ENCODE measurements around the gene IL7R. TPM values are rescaled to one million over a fixed set of nuclear protein-coding genes. Genes with fewer than 3 reads are reported as not detected.

Gene IL7R
- total and polyA plus RNA-seq, 2 of the 4 experiments (the other 2 are of a cell fraction) = 40.7 to 71.7 TPM

DNA sequence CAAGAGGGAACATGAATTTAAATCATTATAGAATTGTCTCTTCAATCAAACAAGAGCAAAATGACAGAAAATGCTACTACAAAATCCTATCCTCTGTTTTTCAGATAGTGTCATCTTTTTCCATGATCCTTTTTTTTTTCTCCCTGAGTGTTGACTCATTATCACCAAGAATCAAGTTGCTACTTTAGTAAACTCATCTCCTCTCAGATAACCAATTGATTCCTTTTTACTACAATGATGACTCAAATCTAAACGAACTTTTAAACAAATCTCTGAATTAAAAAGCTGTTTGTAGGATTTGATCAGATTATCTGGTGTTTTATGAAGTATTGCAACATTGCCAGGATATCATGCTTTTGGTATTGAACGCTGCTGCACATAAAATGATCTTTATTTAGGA, 23.9 kb upstream of the IL7R start:
- DNase-seq (no peak), ATAC-seq (ENCODE audit: low read depth) (no peak)
- Histone ChIP-seq H4K91ac (ENCODE audit: insufficient read depth, low read depth, low read length) (no peak overlapping the region), H2BK120ac (ENCODE audit: low read depth, low read length) (no peak overlapping the region), H3K27ac (ENCODE audit: insufficient read depth, low read length) (no peak overlapping the region), H4K5ac (ENCODE audit: low read depth, low read length) (no peak overlapping the region), H2BK15ac (ENCODE audit: low read depth, low read length) (no peak overlapping the region), H2BK20ac (ENCODE audit: low read depth, low read length) (no peak overlapping the region), H3K4me2 (ENCODE audit: low read depth, low read length) (no peak overlapping the region; the same call in 1 of the 2 replicates), H2AK9ac (replicated peaks; ENCODE audit: low read depth, low read length, poor library complexity) (no peak overlapping the region), H3K36me3 (ENCODE audit: control insufficient read depth, insufficient read depth, low read length) (no peaks in the 10 kb centered on the region), H3K4me3 (ENCODE audit: insufficient read depth, low read depth, low read length) (no peak overlapping the region), H3K14ac (replicated peaks; ENCODE audit: low read depth, low read length) (no peak overlapping the region), H2BK5ac (ENCODE audit: low read depth, low read length, poor library complexity, severe bottlenecking) (no peak overlapping the region), H3K4ac (ENCODE audit: low read depth, low read length) (no peak overlapping the region), H2AK5ac (ENCODE audit: low read depth, low read length) (no peak overlapping the region), H2AFZ (replicated peaks; ENCODE audit: low read length, poor library complexity) (no peak overlapping the region), H3K9ac (ENCODE audit: low read depth, low read length) (no peak overlapping the region), H4K8ac (ENCODE audit: low read depth in 2 of 2, low read length in 2 of 2) (no peak overlapping the region), H3K23ac (ENCODE audit: low read depth, low read length) (no peak overlapping the region), H3K56ac (ENCODE audit: extremely low read depth, insufficient read depth, low read length) (no peak overlapping the region), H4K20me1 (ENCODE audit: insufficient read depth, low read length) (no peaks in the 10 kb centered on the region), H3K9me3 (ENCODE audit: control insufficient read depth, insufficient read depth, low read length) (no peaks in the 10 kb centered on the region), H3K4me1 (ENCODE audit: control insufficient read depth, insufficient read depth, low read length) (no peaks in the 10 kb centered on the region), H3K9me1 (ENCODE audit: insufficient read depth, low read length) (no peaks in the 10 kb centered on the region), H3K18ac (ENCODE audit: low read depth, low read length) (no peak overlapping the region), H3K27me3 (ENCODE audit: control insufficient read depth, insufficient read depth, low read length) (no peaks in the 10 kb centered on the region), H3K79me1 (ENCODE audit: low read depth in 1 of 2, low read length in 2 of 2) (no peaks in the 10 kb centered on the region)
- TF ChIP-seq CEBPB (IDR thresholded peaks at IDR 0.05; ENCODE audit: low read depth, low read length) (peak; percentile 28; the same call in 1 of the 2 replicates), MAFK (IDR thresholded peaks at IDR 0.05; ENCODE audit: low read depth, low read length) (no peak)
- WGBS, 2 experiments (ENCODE audit: extremely low coverage in 2 of 2, insufficient read length in 1 of 2) = no CpG with 5 or more reads among the region's 2 CpGs
- intact Hi-C loops (cut with micrococcal nuclease) (no loop called here), dilution Hi-C loops (cut with HindIII; ENCODE audit: low sequenced_read_pairs, unreplicated experiment) (no loop called here), in situ Hi-C loops (cut with MboI; ENCODE audit: low sequenced_read_pairs) (no loop called here)
- CTCF ChIA-PET = no interaction called here
- POLR2A ChIA-PET (ENCODE audit: unreplicated experiment) = no interaction called here
- no TSS peak for BruUV-seq (replicated peaks)
